ENCODE results near the gene BCAS1.

The BCAS1 gene

GRCh38 chr20:54070187-54070987 lies at the start of gene BCAS1:
Gene BCAS1, minus strand, starts transcription at chr20:54070594. Its CDS starts 11,876 bp downstream, at chr20:54058718.
- no peak within 1 kb of the TSS for H3K4me3 ChIP-seq (ENCODE audit: low read depth, low read length)
- no peak for TF ChIP-seq CTCF (IDR thresholded peaks at IDR 0.05; ENCODE audit: low read depth, low read length)

GRCh38 chr20:54119744-54120143 lies 49.4 kb upstream of the BCAS1 start:
- TF ChIP-seq CTCF (IDR thresholded peaks at IDR 0.05; ENCODE audit: low read depth, low read length) = no peak

GRCh38 chr20:54118220-54119001 lies 48.0 kb upstream of the BCAS1 start:
- TF ChIP-seq CTCF (IDR thresholded peaks at IDR 0.05; ENCODE audit: low read depth, low read length) = no peak
- H3K4me3 ChIP-seq (ENCODE audit: low read depth, low read length) = no peak overlapping the region

More at GRCh38 chr20:54119744-54120143, 49.4 kb upstream of the BCAS1 start:
- no peak overlapping the region for H3K4me3 ChIP-seq (ENCODE audit: low read depth, low read length)

GRCh38 chr20:54116550-54117235 lies 46.3 kb upstream of the BCAS1 start:
- no peak for TF ChIP-seq CTCF (IDR thresholded peaks at IDR 0.05; ENCODE audit: low read depth, low read length)
- H3K4me3 ChIP-seq (ENCODE audit: low read depth, low read length) = no peak overlapping the region

GRCh38 chr20:54115172-54115854 lies 44.9 kb upstream of the BCAS1 start:
- no peak for TF ChIP-seq CTCF (IDR thresholded peaks at IDR 0.05; ENCODE audit: low read depth, low read length)
- H3K4me3 ChIP-seq (ENCODE audit: low read depth, low read length) = no peak overlapping the region

- H3K4me3 ChIP-seq (ENCODE audit: low read depth, low read length) = no peak overlapping the region
- no peak for TF ChIP-seq CTCF (IDR thresholded peaks at IDR 0.05; ENCODE audit: low read depth, low read length)
Measured at GRCh38 chr20:54114109-54114508, 43.7 kb upstream of the BCAS1 start.

All from WI38 (cell line).